DMS53 treated with DMSO at 0.1 percent for 48 hours (cell line): ENCODE data around the gene PHF21B.
"Not testable (repeated sequence)": the region's sequence is repeated elsewhere in the genome, so short reads cannot be mapped to it uniquely, and the experiment has no call there.

Experiments used
- DNase-seq: peaks from one replicate; lab custom pipeline; 2025; ENCODE audit not compliant: unreplicated experiment; lab: John Stamatoyannopoulos, UW

Gene PHF21B

DNA sequence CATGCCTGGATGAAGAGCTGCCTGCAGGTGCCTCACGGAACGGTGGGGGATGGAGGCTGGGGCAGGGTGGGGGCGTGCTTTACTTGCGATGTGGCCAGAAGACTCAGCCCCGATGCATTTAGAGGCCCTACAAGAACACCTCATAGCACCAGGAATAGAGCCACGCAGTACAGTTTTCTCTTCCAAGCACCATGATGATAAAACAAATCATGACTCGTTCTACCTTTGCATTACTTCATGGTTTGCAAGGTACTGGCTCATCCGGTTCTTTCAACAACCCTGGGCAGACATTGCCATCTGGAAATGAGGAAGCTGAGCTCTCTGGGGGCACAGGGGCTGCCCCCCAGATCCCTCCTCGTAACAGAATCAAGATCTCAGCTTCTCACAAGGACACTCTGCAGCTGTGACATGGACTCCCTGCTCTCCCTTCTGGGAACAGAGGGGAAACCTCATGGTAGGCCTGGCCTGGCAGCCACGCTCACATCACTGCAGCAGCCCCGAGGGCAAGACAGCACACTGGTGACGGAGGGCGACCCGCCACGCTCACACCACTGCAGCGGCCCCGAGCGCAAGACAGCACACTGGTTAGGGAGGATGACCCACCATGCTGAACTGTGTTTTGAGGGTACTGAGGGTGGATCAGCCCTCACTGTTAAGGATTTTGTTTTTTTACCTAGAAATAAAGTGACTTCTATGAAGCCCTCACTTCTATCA is 46.9 kb downstream of the PHF21B start:
- DNase-seq, result no peak

DNA sequence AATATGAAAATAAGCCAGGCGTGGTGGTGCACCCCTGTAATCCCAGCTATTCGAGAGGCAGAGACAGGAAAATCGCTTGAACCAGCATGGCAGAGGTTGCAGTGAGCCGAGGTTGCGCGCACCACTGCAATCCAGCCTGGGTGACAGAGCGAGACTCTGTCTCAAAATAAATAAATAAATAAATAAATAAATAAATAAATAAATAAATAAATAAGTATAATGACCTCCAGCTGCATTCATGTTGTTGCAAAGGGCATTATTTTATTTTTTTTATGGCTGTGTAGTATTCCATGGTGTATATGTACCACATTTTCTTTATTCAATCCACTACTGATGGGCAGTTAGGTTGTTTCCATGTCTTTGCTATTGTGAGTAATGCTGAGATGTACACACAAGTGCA is 48.1 kb downstream of the PHF21B start:
- DNase-seq, result not testable (repeated sequence)

DNA sequence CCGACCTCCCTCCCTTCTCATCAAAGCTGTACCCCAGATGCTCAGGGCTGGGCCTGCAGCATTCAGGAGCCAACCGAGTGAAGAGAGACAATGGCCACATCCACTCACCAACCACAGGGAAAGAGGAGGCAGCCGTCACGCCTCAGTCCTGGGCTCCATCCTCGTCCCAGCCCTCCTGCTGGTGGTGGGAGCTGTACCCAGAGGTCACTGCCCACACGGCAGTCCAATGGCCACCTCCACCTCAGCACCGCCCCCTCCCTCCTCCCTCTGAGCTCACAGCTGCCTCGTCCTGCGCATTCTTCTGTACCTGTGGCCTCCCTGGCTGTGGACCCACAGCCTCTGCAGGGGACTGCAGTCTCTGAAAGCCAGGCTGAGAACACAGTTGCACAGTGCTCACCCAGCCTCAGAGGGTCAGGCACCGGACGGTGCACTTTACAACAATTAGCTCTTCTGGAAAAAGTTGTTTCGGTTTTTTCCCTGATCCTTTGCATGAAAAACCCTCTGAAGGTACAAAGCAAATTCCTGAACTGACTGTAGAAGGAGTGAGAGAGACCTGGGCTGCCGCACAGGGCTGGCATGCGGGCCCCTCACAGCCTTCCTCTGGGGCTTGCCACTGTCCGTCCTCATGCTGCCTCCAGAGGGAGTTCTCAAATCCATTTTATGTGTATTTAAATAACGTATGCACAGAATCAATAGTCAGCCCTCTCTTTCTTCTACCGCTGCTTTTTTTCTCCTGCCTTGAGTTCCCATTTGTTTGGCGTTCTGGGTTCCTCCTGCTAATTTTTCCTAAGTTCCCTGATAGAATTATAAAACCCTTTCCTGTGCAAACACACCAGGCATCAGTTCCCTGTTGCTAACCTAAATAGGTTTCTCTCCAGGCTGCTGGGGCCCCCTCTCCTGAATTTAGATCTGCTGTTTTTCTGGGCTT is 52.7 kb downstream of the PHF21B start:
- no peak for DNase-seq

DNA sequence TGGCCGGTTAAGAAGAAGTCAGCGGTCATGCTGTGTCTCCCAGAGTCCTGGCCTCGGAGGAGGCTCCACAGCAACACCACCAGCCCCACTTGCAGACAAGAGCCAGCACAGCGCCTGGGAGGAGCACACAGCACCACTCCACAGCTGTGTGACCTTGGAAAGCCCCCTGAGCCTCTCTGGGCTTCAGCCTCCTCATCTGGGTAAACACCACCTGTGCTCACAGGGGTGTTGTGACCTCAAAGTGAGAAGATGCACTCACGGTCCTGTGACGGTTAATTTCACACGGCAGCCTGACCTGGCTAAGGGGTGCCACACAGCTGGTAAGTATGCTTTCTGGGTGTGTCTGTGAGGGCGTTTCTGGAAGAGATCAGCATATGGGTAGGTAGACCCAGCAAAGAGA is 54.7 kb downstream of the PHF21B start:
- DNase-seq, result no peak

DNA sequence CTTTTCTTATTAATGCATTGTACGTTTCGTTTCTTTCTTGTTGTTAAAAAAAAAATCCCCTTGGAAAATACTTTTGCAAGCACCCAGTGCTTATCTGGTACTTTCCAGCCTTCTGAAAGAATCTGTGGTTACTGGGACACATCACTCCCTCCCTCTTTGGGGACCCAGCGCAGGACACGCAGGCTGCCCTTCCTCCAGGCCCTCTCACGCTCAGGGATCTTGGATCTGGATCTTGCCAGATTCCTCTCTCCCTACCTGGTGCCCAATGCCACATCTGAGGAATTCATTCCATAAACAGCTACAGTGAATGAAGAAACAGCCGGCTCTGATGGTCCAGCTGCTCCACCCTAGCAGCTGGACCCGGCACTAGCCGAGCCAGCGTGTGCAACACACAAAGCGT is 55.7 kb downstream of the PHF21B start:
- DNase-seq, result no peak

DNA sequence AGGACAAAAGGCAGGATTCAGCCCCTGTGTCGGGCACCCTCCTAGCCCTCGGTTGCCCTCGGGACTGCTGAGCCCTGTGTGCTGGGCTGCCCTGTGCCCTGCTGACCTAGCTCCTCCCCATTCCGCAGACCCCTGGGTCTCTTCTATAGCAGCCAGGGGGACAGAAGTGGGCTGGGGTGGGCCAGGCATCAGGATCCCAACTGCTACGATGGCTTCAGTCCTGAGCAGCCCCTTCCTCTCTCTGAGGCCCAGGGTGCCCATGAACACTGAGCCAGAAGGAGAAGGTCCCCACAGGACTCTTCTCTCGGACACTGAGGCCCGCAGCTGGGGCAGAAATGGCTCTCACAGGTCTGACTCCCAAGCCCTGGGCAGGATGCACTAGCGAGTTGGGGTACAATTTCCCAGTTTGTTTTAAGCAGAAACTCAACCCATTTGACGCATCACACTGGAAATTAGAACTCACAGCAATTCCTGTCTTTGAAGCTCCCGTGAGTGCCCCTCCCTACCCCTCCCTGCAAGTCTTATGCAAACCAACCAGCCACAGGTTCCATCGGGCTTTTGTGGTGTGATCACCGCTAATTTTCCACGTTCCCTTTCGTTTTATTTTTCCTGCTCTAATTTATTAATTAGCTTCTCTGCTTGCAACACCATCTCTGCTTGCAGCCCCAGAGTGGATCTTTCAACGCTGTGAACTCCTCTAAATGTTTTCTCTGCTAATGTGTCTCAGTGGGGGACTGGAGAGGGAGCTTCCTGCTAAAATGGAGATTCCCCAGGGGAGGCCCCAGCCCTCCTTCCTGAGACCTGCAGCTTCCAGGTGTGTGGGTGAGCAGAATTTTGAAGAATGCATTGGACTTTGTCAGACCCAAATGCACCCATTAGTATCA is 56.7 kb downstream of the PHF21B start:
- DNase-seq, result no peak

DNA sequence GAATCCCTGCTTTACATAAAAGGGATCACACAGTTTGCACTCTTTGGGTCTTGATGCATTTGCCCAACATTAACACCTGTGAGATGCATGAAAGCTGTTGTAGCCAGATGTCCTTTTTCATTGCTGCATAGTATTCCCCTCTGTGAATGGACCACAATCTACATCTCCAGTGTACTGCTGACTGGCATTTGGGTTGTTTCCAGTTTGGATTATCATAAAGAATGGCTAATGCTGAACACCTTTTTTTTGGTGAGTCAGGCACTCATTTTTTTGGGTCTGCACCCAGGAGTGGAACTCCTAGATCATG is 58.3 kb downstream of the PHF21B start:
- no peak for DNase-seq

DNA sequence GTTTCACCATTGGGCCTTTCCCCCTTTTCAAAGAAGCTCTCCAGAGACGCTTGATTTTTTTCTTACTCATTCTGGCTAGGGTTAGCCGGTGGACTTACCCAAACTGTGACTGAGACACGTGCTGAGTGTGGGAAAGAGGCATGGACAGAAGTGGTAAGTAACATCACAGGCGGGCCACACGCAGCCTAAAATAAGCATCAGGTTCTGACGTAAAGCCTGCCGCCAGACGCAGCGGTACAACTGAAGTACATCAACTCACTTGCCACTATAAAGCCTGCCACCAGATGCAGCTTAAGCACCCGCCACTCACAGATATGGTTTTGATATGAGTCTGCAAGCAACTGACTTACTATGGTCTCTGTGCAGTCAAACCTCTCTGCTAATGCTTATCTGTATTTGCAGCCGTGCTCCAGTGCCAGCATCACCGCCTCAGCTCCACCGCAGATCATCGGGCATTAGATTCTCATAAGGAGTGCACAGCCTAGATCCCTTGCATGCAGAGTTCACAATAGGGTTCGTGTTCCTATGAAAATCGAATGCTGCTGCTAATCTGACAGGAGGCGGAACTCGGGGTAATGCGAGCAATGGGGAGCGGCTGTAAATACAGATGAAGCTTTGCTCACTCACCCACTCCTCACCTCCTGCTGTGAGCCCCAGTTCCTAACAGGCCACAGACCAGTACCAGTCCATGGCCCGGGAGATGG is 58.8 kb downstream of the PHF21B start:
- DNase-seq, result no peak

DNA sequence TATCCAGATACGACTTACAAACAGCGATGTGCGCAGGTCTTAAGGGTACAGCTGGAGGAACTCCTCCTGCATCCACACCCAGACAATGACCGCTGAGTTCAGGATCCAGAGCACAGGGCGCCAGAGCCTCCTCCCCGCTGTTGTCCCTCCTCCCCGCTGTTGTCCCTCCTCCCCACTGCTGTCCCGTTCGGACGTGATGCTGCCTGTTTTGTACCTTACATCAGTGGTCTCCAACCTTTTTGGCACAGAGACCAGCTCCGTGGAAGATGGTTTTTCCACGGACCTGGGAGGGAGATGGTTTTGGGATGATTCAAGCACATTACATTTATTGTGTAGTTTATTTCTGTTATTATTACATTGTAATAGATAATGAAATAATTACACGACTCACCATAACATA is 62.0 kb downstream of the PHF21B start:
- DNase-seq, result no peak

DNA sequence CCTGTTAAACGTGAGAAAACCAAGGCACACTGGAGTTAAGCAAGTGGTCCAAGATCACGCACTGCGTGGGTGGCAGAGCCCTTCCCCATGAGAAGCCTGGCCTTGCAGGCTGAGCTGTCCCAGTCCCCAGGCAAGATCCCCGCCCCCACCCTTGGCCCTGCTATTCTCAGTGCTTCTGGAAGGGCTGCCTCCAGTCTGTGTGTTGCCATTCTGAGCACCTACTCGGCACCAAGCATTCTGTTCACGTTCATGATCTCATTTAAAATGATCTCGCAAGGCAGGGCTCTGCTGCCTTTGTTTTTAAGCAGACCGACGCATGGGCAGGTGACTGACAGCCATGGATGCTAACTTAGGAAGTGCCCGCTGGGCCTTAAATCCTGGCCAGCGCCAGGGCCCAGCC is 62.8 kb downstream of the PHF21B start:
- DNase-seq, result no peak

DNA sequence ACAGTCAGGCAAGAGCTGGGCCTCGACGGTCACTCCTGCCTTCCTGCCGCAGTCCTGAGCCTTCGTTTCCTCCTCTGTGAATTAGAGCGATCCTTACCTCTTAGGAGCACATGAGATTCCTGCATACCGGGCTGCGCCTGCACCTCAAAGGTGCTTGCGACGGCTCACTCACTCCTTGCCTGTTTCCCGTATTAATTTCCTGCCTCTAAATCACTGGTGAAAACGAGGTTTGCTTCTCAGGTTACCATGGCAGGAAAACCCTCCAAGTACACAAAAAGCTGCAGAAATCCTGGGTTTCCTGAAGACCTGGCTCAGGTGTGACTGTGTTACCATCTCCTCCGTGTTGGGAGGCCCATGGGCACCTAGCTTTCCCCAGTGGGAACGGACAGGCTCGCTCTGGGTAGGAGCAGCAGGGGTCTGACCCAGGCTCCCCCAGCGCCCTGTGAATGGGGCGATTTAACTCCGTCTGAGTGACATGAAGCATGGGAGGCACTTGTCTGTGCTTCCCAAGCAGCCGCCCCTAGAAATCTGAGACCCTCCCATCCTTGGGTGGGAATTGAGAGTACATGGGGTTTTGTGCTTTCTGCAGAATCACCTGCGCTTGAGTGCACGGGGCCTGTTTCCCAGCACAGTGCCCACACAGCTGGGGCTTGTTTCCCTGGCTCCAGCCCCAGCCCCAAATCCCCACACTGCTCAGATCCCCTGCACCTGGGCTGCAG is 64.8 kb downstream of the PHF21B start:
- DNase-seq, result no peak

DNA sequence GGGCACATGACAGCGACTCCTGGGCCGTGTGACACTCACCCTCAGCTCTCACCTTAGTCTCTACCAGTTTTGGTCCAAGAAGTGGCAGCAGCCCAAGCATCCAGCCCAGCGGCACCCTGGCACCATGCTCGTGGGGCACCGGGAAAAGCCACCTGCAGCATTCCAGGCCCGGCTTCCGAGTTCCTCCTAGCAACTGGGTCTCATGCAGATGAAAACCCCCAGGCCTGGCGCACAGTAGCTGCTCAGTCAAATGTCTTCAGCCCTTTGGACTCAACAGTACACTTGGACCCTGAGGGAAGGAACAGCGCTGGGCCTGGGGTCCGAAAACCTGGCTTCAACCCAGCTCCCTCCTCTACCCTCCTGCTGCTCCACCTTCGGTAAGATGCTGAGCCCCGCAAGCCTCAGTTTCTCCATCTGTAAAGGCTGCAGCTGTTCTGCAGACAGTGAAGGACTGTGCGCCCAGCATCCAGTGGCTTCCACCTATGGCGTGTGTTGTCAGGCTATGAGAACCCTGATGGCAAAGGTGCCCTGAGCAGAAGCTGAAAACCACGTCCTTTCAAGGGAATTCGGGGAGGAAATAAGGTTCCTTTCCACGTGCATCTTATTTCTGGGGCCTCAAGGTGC is 66.0 kb downstream of the PHF21B start:
- DNase-seq, result no peak

DNA sequence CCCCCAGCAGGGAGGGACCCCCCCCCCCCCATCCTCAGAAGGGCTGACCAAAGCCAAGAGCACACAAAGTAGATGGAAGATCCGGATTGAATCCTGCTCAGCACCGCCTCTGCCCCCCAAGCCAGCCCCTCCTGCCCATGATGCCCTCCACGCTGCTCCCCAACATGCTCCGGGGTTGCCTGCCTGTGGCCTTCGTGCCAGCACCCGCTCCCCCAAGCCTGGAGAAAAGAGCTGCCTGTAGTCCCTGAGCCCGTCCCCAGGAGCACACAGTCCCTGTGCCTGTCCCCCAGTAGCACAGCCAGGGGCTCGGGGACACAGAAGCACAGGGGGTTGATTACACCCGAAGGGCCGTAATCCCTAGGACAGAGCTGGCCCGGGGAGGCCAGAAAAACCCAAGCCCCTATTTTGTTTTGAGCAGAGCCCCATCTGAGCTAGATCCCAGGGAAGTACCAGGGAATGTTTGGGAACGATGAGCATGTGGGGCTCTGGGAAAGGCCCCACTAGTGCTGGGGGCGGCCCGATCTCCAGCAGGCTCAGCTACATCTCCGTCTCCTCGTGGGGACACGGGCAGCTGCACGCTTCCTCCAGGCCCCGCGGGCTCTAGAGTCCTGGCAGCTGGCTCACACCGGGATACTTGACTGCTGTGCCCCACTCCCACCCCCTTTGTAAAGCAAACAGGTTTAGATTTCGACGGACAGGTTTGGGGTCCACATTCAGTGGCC is 66.7 kb downstream of the PHF21B start:
- no peak for DNase-seq

DNA sequence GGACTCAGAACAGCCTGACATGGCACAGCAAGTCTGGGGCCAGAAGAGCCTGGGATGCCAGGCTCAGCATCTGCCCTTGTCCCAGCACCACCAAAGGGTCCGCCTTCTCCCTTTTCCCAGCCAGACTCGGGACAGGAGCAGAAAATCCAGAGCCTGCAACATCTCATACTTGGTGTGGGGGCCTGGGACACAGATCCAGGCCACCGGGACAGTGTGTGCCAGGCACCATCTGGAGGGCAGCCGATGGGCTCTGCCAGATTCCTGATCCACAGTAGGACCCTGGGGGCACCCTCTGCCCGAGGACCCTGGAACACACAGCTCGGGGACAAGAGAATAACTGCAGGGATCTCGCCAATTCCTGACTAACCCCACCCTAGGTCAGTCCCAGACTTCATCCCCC is 67.7 kb downstream of the PHF21B start:
- DNase-seq, result no peak

DNA sequence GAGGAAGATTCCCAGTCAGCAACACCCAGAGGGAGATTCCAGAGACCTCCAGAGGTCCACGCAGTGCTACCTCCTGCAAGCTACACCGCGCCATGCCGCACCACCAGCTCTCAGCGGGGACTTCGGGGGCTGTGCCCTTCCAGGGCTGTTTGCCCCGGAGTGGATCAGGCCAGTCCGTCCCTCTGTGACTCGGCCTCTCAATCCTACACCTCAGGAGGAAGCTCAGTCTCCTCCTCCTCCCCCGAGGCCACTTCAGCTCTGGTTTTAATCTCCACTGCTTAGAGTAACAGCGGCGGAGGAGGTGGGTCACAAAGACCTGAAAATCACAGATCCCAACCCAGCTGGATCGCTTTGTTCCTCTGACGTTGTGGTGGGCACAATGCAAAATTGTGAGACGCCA is 68.6 kb downstream of the PHF21B start:
- DNase-seq, result no peak

DNA sequence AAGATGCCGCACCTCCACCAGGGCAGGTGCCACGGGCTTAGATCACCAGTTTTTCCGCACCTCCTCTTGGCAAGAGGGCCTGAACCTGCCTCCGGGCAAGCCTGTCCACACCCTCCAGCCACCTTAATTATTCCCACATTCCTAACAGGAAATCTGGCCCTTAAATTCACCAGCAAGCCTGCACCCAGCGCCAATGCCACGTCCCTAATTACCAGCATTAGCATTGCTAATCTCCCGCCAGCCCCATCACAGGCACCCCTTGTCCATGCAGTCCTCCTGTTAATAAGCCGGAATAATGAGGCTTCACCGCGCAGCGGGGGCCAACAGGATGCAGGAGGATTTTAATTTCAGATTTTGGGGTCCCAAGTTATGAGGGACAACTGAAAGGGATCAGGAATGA is 69.7 kb downstream of the PHF21B start:
- DNase-seq, result no peak

DNA sequence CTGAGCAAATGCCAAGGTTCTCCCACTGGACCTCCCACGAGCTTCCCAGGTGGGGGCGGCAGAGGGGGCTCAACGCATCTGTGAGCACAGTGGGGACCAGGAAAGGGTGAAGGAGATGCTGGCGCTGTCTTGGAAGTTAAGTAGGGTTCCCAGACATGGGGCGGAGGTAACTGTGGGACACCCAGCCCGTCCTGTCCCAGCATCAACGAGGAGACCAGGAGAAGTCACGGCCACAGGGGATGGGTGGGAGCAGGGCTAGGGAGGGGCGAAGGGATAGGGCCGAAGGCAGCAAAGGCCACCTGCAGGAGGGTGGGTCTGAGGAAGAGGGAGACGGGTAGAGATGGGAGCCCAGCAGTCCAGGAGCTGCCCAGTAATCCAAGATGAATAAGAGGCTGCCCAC is 70.4 kb downstream of the PHF21B start:
- DNase-seq, result no peak

DNA sequence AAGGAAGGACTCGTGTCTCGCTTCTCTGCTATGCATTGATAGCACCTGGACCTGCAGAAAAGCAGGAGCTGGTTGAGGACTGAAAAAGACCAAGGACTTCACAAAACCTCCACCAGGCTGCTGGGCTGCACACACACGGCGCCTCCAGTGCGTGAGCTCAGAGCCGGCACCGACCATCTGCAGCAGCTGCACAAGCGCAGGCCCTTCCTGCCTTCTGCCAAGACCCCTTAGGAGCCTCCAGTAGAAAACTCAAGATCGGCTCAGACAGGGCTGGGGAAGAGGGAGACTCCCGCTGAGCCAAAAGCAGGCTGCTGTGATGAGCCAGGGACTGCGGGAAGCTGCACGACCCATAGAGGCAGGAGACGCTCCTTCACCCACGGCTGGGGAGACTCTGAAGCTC is 70.9 kb downstream of the PHF21B start:
- DNase-seq, result no peak

DNA sequence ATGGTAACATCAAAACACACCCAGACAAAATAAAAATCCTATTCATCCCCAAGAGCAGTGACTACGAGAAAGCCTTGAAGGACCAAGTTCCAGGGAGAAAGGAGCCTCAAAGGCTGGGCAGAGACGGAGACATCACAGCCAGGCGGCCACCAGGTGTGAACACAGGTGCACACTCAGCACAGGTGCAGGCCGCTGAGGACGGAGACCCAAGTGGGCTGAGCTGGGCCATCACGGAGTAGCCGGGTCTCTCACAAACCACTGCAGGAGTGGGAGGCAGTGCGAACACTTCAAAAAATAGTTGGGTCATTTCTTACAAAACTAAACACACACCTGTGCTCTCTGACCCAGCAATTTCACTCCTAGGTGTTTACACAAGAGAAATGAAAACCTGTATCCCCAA is 72.6 kb downstream of the PHF21B start:
- no peak for DNase-seq
